Measurements from ENCODE around the gene ULK4.

The ULK4 gene

DNA sequence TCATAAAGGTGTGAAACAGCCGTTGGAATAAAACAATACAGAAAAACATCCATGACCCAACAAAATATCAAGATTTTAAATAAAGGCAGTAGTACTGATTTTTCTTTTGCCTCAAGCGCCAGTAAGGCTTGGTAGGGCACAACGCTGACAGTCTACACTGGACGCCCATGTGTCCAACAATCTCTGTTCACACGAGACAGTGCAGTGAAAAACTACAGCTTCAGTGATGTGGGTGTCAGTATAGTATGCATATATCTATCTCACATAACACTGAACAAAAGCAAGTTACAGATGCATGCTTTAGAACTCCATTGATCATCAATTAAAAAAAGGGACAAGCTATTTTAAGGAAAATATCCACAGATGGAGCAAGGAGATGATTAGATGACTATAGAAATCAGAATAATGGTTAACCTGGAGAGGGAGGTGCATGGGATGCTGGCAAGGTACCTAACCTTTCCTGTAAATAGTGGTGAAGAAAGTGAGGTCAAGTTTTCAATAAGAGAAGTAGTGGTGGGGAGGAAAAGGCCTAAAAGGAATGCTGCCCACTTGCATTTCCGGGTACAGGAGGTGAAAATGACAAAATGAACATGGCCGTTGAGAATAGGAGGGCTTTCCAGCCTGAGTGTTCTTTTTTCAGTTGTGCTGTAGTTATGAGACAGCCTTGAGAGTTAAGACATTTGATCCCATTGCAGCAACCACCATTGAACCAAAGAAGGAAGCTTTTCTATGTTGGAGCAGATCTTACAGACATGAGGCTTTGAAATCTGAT is 719.9 kb downstream of the ULK4 start:
- DNase-seq = no peak

DNA sequence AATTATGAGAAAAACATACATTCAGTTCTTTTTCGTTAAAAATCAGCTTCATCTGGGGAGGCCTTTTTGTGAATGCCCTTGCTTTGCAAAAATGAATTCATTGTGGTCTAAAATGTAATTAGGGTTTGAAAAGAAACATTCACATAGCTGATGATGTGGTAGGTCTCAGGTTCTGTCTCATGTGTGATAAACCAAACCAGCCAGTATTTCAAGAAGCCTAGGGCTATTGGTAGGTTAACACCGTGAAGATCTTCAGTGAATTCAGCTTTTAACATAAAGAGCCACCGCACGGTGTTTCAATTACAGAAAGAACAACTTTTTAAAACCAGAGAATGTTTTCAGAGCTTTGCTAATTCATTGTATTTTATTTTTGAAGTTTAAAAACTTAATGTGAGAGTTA is 720.7 kb downstream of the ULK4 start:
- DNase-seq = no peak

- no peak for DNase-seq
These were observed 722.3 kb downstream of the ULK4 start for GRCh38 chr3:41239587-41239986.

DNA sequence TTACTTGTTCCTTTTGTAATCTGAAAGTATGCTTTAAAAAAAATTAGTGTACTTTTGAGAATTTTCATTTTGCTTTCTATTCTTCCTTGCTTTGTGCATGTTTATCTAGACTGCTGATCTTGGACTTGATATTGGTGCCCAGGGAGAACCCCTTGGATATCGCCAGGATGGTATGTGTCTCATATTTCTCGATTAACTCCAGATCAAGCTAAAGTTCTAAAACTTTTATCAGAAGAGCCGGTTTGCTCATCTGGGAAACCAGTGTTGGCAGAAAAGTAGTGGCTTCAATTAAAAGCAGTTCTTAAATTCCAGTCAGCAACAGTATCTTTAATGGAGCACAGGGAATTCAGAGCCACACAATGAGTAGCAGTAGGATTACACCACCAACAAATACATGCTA is 724.0 kb downstream of the ULK4 start:
- no peak for DNase-seq

DNA sequence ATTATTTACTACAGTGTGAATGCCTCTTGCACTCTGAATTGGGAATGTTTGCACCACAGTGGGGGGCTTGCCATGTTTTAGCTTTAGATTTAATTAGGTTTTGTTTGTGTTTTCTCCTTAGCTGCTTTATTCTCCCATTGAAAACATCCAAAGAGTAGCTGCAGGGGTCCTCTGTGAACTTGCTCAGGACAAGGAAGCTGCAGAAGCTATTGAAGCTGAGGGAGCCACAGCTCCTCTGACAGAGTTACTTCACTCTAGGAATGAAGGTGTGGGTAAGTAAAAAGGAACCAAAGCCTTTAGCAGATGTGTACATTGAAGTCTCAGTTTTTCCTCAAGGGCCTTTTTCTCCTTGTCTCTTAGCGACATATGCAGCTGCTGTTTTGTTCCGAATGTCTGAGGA is 725.7 kb downstream of the ULK4 start:
- DNase-seq = no peak

DNA sequence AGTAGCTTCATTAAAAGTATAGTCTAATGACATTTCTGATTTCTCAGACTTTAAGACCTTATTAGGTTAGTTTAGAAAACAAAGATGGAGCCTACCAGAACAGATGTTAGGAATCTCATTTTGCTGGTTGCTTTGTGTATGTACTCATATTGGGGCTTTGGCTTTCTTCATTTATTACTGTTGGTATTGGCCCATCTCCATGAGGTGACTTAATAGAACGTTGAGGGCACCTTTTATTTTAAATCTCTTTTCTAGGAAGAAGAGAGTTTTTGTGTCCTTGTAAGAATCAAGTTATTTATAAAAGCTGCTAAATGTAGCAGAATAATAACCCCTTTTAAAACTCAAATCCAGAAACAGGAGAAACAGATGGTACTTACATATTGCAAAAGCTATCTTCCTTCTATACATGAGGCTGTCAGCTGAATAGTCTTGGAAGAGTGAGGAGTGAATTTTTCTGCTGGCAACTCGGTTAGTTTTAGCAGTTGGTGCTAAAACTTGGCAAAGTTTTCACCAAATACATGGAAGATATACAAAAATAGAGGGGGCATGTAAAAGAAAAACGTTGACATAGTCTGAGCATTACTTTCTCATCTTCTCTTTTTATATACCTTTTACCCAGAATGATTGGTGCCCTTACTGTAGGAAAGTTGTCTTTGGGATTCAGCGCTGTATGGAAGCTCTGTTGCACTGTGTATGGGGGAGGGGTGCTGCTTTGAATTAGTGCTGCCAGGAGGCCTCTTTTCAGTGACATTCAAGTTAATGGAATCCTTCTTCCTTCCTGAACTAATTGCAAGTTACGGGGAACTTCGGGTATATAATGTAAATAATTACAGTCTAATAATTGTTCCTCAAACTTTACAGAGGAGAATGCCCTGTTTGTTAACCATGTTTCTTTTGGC is 726.8 kb downstream of the ULK4 start:
- no peak for DNase-seq

DNA sequence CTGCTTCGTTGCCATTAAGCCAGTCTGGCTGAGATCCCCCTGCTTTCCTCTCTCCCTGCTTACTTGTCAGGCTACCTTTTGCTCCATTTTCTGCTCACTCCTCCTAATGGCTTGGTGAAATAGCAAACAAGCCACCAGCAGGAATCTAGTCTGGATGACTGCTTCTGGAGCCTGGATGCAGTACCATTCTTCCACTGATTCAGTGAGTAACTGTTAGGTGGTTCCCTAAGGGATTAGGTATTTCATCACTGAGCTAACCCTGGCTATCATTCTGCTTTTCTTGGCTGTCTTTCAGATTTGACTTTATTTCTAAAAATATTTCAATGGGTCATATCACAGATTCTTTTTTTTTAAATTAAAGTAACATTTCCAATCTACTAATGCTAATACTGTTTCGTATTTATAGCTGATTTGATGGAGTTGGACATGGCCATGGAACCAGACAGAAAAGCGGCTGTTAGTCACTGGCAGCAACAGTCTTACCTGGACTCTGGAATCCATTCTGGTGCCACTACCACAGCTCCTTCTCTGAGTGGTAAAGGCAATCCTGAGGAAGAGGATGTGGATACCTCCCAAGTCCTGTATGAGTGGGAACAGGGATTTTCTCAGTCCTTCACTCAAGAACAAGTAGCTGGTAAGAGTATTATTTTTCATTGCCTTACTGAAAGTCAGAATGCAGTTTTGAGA is 737.6 kb downstream of the ULK4 start:
- DNase-seq = no peak

DNA sequence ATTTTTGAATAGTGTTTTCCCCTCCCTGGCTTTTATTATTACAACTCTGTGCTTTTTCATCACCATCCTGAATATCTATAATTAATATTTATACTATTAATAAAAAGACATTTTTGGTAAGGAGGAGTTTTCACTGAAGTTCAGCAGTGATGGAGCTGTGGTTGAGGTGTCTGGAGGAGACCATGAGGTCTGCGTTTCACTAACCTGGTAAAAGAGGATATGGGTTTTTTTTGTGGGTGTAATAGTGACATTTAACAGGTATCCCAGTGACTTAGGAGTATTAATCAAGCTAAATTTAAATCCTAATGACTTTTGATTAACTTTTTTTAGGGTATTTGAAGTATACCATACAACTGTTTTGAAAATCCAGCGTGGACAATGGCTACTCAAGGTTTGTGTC is 738.2 kb downstream of the ULK4 start:
- no peak for DNase-seq

GRCh38 chr3:41223078-41223477 is 738.8 kb downstream of the ULK4 start:
- no peak for DNase-seq

- no peak for DNase-seq
These were observed 739.4 kb downstream of the ULK4 start for GRCh38 chr3:41222501-41222900.

DNA sequence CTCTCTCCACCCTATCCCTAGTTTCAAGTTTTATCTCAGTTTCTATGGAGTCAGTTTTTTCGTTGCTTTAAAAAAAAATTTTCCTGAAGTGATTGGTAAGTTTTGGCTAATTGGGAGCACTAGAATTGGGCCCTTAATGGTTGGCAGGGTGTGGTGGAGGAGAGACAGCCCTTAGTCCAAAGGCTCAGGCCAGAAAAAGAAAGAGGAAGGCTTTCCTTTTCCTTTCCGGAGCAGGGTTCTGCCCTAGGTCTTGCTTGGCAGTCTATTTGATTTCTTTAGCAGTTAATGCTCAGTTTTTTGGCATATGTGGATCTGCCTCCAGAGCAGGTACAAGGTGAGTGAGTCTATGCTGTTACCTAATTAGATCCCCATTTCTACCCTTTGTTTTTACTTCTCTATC is 739.9 kb downstream of the ULK4 start:
- DNase-seq = no peak

DNA sequence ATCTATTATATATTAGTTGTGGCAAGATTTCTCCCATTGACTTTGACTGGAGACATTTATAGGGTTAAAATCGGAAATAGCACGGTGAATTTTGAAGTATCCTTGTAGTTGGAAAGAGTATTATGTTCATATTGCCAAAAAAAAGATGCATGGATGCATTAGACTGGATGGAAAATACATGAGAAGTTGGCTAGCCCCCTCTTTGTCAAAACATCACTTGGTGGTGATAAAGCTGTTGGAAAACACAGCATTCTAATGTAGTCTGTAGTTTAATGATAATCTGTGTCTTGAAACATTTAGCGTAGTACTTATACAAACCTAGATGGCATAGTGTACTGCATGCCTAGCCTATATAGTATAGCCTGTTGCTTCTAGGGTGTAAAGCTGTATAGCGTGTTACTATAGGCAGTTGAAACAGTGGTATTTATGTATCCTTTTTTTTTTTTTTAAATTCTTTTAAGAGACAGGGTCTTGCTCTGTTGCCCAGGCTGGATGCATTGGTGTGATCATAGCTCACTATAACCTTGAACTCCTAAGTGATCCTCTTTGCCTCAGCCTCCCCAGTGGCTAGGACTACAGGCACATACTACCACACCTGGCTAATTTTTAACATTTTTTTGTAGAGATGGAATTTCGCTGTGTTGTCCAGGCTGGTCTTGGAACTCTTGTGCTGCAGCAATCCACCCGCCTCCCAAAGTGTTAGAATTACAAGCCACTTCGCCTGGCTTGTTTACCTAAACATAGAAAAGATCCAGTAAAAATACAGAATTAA is 740.8 kb downstream of the ULK4 start:
- DNase-seq = no peak

GRCh38 chr3:41219424-41219823 is 742.5 kb downstream of the ULK4 start:
- no peak for DNase-seq

DNA sequence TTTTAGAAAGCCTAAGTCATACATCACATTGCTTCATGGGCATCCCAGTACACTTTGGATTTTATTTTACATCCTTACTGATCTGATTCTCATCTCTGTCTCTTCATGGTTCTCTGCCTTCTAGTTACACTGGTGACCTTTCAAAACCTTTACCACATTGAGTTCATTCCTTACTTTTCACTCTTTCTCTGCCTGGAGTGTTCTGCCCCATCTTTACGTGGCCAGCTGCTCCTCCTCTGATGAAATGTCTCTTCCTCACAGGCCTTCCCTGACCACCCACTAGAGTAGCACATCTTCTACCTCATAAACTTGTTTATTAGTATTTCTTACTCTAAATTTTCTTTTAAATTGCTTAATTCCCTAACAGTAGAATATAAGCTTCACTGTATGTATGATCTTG is 744.9 kb downstream of the ULK4 start:
- no peak for DNase-seq

GRCh38 chr3:41216422-41216821 is 745.5 kb downstream of the ULK4 start:
- no peak for DNase-seq

DNA sequence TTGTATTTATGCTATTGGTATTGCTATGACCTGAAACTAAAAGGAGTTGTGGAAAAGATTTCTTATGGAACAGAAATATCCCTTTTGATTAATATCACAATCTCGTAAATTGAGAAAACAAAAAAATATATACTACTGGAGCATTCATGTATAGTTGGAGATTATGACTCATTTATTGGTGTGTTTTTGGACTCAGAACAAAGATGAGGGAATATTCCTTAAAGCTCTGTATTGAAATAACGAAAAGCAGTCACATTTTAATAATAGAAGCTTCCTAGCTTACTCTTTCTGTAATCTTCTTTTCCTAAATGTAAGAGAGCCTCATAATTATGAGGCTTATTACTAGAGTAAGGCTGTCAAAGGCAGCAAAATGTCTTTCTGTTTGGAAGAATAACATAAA is 748.3 kb downstream of the ULK4 start:
- DNase-seq = no peak

DNA sequence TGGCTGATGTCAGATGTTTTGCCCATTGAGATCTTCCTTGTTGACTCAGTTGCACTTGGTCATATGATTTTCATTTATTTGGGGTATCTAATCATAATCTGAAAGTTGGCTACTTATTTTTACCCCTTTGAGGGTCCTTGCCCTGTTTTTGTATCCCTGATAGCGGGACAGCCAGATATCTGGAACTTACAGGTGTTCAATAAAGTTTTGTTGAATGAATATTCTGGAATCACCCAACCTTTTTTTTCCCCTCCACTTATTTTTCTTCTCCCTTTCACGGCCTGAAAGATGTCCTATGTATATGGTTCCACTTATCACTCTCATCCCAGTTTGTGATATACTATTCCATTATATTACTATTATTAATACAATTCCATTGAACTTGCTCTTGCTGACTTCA is 749.8 kb downstream of the ULK4 start:
- no peak for DNase-seq

GRCh38 chr3:41210966-41211365 is 750.9 kb downstream of the ULK4 start:
- no peak for DNase-seq

DNA sequence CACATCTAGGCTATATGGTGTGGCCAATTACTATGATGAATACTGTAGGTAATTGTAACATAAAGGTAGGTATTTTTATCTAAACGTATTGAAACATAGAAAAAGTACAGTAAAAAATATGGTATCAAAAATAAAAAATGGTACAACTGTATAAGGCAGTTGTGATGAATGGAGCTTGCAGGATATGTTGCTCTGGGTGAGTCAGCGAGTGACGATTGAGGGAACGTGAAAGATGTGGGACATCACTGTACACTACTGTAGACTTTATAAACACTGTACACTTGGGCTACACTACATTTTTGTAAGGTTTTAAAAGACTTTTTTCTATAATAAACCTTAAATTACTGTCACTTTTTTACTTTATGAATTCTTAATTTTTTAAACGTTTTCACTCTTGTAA is 752.3 kb downstream of the ULK4 start:
- no peak for DNase-seq

DNA sequence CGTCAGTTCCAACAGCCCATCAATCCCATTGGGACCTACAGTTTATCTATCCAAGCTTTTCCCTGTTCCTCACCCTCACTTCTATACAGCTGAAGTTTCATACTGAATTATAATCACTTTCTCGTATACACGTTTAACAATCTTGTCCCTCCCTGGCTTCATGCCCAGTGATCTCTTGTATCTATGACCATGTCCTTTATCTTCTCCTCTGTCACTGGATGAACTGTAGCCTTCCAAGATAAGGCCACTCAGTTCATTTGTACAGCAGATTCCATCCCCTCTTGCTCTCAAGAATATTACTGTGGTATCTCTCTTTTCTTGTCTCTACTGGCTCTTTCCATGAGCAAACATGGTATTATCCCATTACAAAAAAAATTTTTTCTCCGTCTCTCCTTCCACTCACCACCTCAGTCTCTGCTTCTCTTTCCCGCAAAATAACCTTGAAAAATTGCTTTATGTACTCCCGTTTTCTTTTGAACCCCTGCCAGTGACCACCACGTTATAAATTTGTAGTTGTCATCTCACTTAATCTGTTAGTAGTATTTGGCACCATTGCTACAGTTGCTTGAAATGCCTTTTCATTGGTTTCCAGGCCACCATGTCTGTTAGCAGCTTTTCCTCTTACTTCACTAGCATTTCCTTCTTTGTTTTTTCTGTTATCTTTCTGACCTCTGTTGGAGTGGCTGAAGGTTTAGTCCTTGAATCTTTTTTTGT is 753.2 kb downstream of the ULK4 start:
- no peak for DNase-seq

DNA sequence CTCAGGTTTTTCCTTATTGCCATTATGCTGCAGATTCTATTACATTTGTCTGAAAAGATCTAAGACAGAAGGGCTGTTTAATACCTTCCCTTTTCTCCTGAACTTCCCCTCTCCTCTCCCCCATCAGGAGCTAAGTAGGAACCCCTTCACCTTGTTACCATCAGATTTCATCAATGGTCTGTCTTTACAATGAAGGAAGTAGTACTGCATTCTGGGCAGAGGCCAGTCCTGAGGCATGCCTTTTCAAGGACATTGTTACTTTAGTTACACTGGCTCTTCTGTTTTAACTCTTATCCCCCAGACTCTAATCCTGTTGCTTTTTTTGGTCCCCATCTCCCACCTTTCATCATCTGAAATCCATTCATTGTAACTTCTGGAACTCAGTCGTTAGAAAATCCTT is 754.5 kb downstream of the ULK4 start:
- DNase-seq = no peak

DNA sequence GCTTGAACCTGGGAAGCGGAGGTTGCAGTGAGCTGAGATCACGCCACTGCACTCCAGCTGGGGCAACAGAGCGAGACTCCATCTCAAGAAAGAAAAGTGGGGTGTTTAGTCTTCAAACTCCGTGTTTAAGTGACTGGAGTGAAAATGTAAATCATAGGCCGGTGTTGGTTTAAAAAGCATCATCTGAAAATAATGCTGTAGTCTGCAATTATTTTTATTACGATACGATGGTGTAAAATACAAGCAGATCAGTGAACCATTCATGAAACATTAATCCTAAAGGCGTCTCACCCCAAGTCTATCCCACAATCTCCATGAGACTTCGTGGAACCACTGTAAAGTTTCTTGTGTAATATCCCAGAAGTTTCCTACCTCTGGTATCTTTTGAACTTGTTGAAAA is 756.3 kb downstream of the ULK4 start:
- DNase-seq = no peak
